ENCODE results near the gene DELE1. TPM values are rescaled to one million over a fixed set of nuclear protein-coding genes. Genes with fewer than 3 reads are reported as not detected.

DELE1 gene
- total RNA-seq, 1 donor from 2014 or later = 108 TPM

DNA sequence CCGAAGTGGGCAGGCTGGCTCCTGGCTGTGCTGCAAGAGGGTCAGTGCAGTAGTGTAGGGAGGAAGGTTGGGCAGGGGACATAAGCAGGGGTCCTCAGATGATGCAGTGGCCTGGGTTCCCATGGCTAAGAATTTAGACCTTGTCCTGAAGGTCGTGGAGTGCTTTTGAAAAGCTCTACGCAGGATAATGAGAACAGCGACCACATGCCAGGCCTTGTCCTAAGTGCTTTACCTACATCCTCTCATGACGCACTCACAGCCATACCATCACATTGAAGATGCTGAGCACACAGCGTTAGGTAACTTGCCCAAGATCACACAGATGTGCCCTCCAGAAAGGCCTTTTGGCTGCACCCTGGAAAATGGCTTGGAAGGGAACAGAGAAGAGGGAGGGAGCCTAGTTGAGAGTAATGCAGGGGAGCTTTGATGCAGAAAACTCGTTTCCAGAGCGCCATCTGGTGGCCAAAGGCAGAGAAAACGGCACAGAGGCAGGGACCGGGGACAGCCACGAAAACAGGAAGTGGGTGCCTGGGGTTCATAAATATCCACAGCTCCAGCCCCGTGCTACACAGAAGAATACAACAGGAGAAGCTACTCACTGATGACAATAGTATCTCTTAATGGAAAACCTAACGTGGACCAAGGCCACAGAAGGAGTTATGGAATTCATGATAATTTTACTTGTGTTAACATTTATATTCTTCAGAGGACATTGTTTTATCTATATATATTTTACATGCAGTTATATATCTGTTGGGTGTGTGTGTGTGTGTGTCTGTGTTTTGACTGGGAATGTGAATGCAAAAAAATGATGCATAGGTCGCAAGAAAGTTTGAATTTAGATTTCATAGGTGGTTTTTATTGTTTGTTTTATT, 37.0 kb downstream of the DELE1 start:
- DNase-seq = peak; percentile 89
- Mint-ChIP-seq H3K4me3 (ENCODE audit: unreplicated experiment) (peak overlapping the region; percentile 28), H3K27me3 (ENCODE audit: unreplicated experiment) (peaks cover 10% of the 10 kb centered on the region), H3K9me3 (ENCODE audit: unreplicated experiment) (peaks cover 2% of the 10 kb centered on the region), H3K27ac (ENCODE audit: unreplicated experiment) (peak overlapping the region; percentile 83), H3K4me1 (ENCODE audit: low read depth, unreplicated experiment) (peaks cover 33% of the 10 kb centered on the region), H3K36me3 (ENCODE audit: unreplicated experiment) (no peaks in the 10 kb centered on the region)
- TF ChIP-seq, protein P1, sequence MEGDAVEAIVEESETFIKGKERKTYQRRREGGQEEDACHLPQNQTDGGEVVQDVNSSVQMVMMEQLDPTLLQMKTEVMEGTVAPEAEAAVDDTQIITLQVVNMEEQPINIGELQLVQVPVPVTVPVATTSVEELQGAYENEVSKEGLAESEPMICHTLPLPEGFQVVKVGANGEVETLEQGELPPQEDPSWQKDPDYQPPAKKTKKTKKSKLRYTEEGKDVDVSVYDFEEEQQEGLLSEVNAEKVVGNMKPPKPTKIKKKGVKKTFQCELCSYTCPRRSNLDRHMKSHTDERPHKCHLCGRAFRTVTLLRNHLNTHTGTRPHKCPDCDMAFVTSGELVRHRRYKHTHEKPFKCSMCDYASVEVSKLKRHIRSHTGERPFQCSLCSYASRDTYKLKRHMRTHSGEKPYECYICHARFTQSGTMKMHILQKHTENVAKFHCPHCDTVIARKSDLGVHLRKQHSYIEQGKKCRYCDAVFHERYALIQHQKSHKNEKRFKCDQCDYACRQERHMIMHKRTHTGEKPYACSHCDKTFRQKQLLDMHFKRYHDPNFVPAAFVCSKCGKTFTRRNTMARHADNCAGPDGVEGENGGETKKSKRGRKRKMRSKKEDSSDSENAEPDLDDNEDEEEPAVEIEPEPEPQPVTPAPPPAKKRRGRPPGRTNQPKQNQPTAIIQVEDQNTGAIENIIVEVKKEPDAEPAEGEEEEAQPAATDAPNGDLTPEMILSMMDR (IDR thresholded peaks at IDR 0.05; ENCODE audit: partially characterized antibody, unreplicated experiment) = peak; percentile 84

DNA sequence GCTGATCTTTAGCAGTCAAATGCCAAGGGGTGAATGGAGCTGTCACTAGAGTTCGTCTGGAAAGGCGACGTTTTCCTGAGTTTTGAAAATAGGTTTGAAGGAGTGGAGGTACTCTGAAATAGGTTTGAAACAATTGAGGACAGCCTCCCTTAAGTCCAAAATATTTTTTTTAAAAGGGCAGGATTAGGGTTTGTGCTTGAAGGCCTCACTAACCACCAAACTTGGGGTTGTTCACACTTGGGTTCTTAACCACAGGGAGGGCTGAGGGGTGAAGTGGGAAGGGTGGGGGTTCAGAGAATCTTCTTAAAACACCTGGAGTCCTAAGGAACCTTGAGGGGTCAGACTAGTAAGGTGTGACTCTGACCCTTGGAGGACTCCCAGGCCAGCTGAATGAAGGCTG, 37.8 kb downstream of the DELE1 start:
- H3K27me3 Mint-ChIP-seq (ENCODE audit: unreplicated experiment) = peaks cover 11% of the 10 kb centered on the region
- peaks cover 2% of the 10 kb centered on the region for H3K9me3 Mint-ChIP-seq (ENCODE audit: unreplicated experiment)
- DNase-seq = no peak
- TF ChIP-seq, protein P1 (IDR thresholded peaks at IDR 0.05; ENCODE audit: partially characterized antibody, unreplicated experiment) = no peak
- no peaks in the 10 kb centered on the region for H3K36me3 Mint-ChIP-seq (ENCODE audit: unreplicated experiment)
- H3K4me3 Mint-ChIP-seq (ENCODE audit: unreplicated experiment) = no peak overlapping the region
- H3K27ac Mint-ChIP-seq (ENCODE audit: unreplicated experiment) = no peak overlapping the region
- peaks cover 33% of the 10 kb centered on the region for H3K4me1 Mint-ChIP-seq (ENCODE audit: low read depth, unreplicated experiment)

DNA sequence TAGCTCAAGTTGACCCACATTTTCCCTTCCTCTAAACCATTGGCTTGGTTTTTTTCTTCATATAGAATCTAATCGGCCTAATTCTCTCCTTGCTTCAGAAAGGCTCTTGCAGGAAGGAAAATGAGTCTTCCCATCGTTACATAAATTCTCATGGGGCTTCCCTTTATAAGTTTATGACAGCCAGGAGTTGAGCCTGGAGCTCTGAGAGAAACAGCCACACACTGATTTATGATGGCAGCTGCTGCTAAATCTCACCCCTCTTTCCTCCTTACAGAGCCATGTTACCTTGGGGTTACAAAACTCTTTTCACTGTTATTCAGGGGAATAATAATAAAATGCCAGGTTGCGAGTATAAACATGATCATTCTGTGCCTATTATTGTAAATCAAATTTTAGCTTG, 40.0 kb downstream of the DELE1 start:
- no peaks in the 10 kb centered on the region for H3K36me3 Mint-ChIP-seq (ENCODE audit: unreplicated experiment)
- H3K9me3 Mint-ChIP-seq (ENCODE audit: unreplicated experiment) = peaks cover 5% of the 10 kb centered on the region
- DNase-seq = no peak
- TF ChIP-seq, protein P1 (IDR thresholded peaks at IDR 0.05; ENCODE audit: partially characterized antibody, unreplicated experiment) = no peak
- H3K27me3 Mint-ChIP-seq (ENCODE audit: unreplicated experiment) = peaks cover 4% of the 10 kb centered on the region
- no peak overlapping the region for H3K4me3 Mint-ChIP-seq (ENCODE audit: unreplicated experiment)
- no peak overlapping the region for H3K27ac Mint-ChIP-seq (ENCODE audit: unreplicated experiment)
- peaks cover 23% of the 10 kb centered on the region for H3K4me1 Mint-ChIP-seq (ENCODE audit: low read depth, unreplicated experiment)

DNA sequence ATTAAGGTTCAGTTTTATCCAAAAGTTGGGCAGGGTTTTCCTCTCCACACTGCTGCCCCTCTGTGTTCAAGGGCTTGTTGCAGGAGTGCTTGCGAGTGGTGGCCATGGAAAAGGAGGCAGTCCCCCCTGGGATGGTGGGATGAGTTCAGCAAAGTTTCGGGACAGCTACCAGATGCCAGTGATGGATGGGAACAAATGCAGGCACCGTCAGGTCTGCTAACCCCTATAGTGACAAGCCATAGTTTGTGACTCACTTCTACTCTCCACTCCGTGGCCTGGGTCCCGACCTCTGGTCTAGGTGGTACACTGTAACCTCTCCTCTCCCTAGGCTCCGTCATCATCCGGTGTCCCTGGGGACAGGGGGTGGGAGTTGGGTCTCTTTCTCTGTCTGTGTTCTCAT, 41.4 kb downstream of the DELE1 start:
- peaks cover 2% of the 10 kb centered on the region for H3K27me3 Mint-ChIP-seq (ENCODE audit: unreplicated experiment)

More for the DNA sequence above, 41.4 kb downstream of the DELE1 start:
- Mint-ChIP-seq H3K36me3 (ENCODE audit: unreplicated experiment) (no peaks in the 10 kb centered on the region), H3K4me1 (ENCODE audit: low read depth, unreplicated experiment) (peaks cover 17% of the 10 kb centered on the region), H3K4me3 (ENCODE audit: unreplicated experiment) (no peak overlapping the region), H3K9me3 (ENCODE audit: unreplicated experiment) (peaks cover 5% of the 10 kb centered on the region), H3K27ac (ENCODE audit: unreplicated experiment) (no peak overlapping the region)
- no peak for DNase-seq
- TF ChIP-seq, protein P1 (IDR thresholded peaks at IDR 0.05; ENCODE audit: partially characterized antibody, unreplicated experiment) = no peak

Measured in glutamatergic neuron (in vitro differentiated cells).